Astrocyte (in vitro differentiated cells and primary cell): ENCODE data around the gene FRZB. TPM values are rescaled to one million over a fixed set of nuclear protein-coding genes. Genes with fewer than 3 reads are reported as not detected.

ENCODE experiments used
- DNase-seq: peaks from one replicate; pipeline ENCODE4 v3.0.0-alpha.2; 2010; ENCODE audit warnings: low read depth
- FAIRE-seq: peaks from 2 replicates; lab custom pipeline; 2011; peaks lifted over from hg19 to GRCh38; lab: Jason Lieb, UNC
- H2AFZ ChIP-seq: 2 replicates; pipeline ENCODE4 v1.6.0; 2012; ENCODE audit warnings: low read depth, low read length, inconsistent platforms
- H3K27ac ChIP-seq: 2 replicates; pipeline ENCODE4 v1.5.1; 2011; ENCODE audit warnings: low read depth, low read length, inconsistent platforms
- H3K27me3 ChIP-seq: 2 replicates; pipeline ENCODE4 v1.6.0; 2011; ENCODE audit warnings: low read length, inconsistent platforms; ENCODE audit not compliant: insufficient read depth
- H3K36me3 ChIP-seq: 2 replicates; pipeline ENCODE4 v1.5.1; 2011; ENCODE audit warnings: low read length, inconsistent platforms; ENCODE audit not compliant: insufficient read depth
- H3K4me1 ChIP-seq: 2 replicates; pipeline ENCODE4 v1.5.1; 2011; ENCODE audit warnings: low read length, inconsistent platforms; ENCODE audit not compliant: insufficient read depth
- H3K4me2 ChIP-seq: 2 replicates; pipeline ENCODE4 v1.6.0; 2012; ENCODE audit warnings: low read length, inconsistent platforms
- H3K4me3 ChIP-seq: 2 replicates; pipeline ENCODE4 v1.5.1; 2011; ENCODE audit warnings: low read depth, mild to moderate bottlenecking, low read length, inconsistent platforms; ENCODE audit not compliant: insufficient read depth
- H3K79me2 ChIP-seq: 2 replicates; pipeline ENCODE4 v1.6.0; 2012; ENCODE audit warnings: mild to moderate bottlenecking, low read length, inconsistent platforms; ENCODE audit not compliant: insufficient read depth
- H3K9ac ChIP-seq: 2 replicates; pipeline ENCODE4 v1.6.0; 2012; ENCODE audit warnings: mild to moderate bottlenecking, low read length, inconsistent platforms
- H3K9me3 ChIP-seq: 2 replicates; pipeline ENCODE4 v1.5.1; 2012; ENCODE audit warnings: low read depth, mild to moderate bottlenecking, low read length, inconsistent platforms; ENCODE audit not compliant: insufficient read depth
- H4K20me1 ChIP-seq: 2 replicates; pipeline ENCODE4 v1.6.0; 2012; ENCODE audit warnings: low read length, inconsistent platforms; ENCODE audit not compliant: insufficient read depth
- H3K27ac Mint-ChIP-seq: one replicate; pipeline ENCODE4 v1.8.0; 2021; ENCODE audit warnings: mild to moderate bottlenecking, mixed read lengths; ENCODE audit not compliant: unreplicated experiment
- H3K27me3 Mint-ChIP-seq: one replicate; pipeline ENCODE4 v1.8.0; 2021; ENCODE audit warnings: low read depth, mixed read lengths; ENCODE audit not compliant: unreplicated experiment
- H3K36me3 Mint-ChIP-seq: one replicate; pipeline ENCODE4 v1.8.0; 2021; ENCODE audit warnings: low read depth, mixed read lengths; ENCODE audit not compliant: unreplicated experiment
- H3K4me1 Mint-ChIP-seq: one replicate; pipeline ENCODE4 v1.8.0; 2021; ENCODE audit warnings: low read depth, mixed read lengths; ENCODE audit not compliant: unreplicated experiment
- H3K4me3 Mint-ChIP-seq: one replicate; pipeline ENCODE4 v1.8.0; 2021; ENCODE audit warnings: mild to moderate bottlenecking, moderate library complexity, mixed read lengths; ENCODE audit not compliant: unreplicated experiment
- H3K9me3 Mint-ChIP-seq: one replicate; pipeline ENCODE4 v1.8.0; 2021; ENCODE audit warnings: mild to moderate bottlenecking, mixed read lengths; ENCODE audit not compliant: unreplicated experiment
- CTCF ChIP-seq: IDR thresholded peaks from 2 replicates; pipeline ENCODE4 v1.5.1; 2011; ENCODE audit warnings: low read depth, mild to moderate bottlenecking, inconsistent platforms, low read length, moderate library complexity; ENCODE audit not compliant: insufficient read depth
- EZH2 ChIP-seq: IDR thresholded peaks from 2 replicates; pipeline ENCODE4 v1.6.1; 2012; ENCODE audit warnings: mild to moderate bottlenecking, low read length, inconsistent platforms; ENCODE audit not compliant: insufficient read depth
- total RNA-seq: library from RNA; stranded (reverse); gene quantifications from 2 replicates; pipeline ENCODE4 v1.2.1, GENCODE V29; 2021

FRZB gene
- total RNA-seq, 1 donor from 2014 or later, result 0.77 TPM

GRCh38 chr2:182816866-182817265, 49.6 kb downstream of the FRZB start:
- H3K4me3 Mint-ChIP-seq, result no peak overlapping the region
- Histone ChIP-seq H3K79me2 (no peaks in the 10 kb centered on the region), H3K27ac (no peak overlapping the region), H3K4me3 (no peak overlapping the region), H3K9ac (no peak overlapping the region), H4K20me1 (no peaks in the 10 kb centered on the region), H2AFZ (no peak overlapping the region), H3K4me2 (no peak overlapping the region), H3K4me1 (no peaks in the 10 kb centered on the region), H3K27me3 (no peaks in the 10 kb centered on the region), H3K36me3 (no peaks in the 10 kb centered on the region), H3K9me3 (no peaks in the 10 kb centered on the region)
- no peak for TF ChIP-seq EZH2
- TF ChIP-seq CTCF, result no peak
- H3K27ac Mint-ChIP-seq, result peak overlapping the region; percentile 92
- DNase-seq (peak; percentile 10), FAIRE-seq (no peak)
- H3K9me3 Mint-ChIP-seq, result peaks cover 2% of the 10 kb centered on the region
- peaks cover 2% of the 10 kb centered on the region for H3K27me3 Mint-ChIP-seq
- H3K36me3 Mint-ChIP-seq, result no peaks in the 10 kb centered on the region
- H3K4me1 Mint-ChIP-seq, result peaks cover 20% of the 10 kb centered on the region

- TF ChIP-seq CTCF, result no peak
- TF ChIP-seq EZH2, result no peak
- Histone ChIP-seq H3K27ac (no peak overlapping the region), H4K20me1 (no peaks in the 10 kb centered on the region), H3K4me1 (no peaks in the 10 kb centered on the region), H3K4me3 (no peak overlapping the region), H3K79me2 (no peaks in the 10 kb centered on the region), H3K9me3 (no peaks in the 10 kb centered on the region), H3K36me3 (no peaks in the 10 kb centered on the region), H3K27me3 (no peaks in the 10 kb centered on the region), H3K4me2 (no peak overlapping the region), H3K9ac (no peak overlapping the region), H2AFZ (no peak overlapping the region)
- DNase-seq (no peak), FAIRE-seq (no peak)
- H3K4me1 Mint-ChIP-seq, result peaks cover 20% of the 10 kb centered on the region
- no peaks in the 10 kb centered on the region for H3K36me3 Mint-ChIP-seq
- H3K27me3 Mint-ChIP-seq, result peaks cover 2% of the 10 kb centered on the region
- no peaks in the 10 kb centered on the region for H3K9me3 Mint-ChIP-seq
- no peak overlapping the region for H3K27ac Mint-ChIP-seq
- H3K4me3 Mint-ChIP-seq, result no peak overlapping the region
Measured at GRCh38 chr2:182814804-182815203, 51.6 kb downstream of the FRZB start.

- Histone ChIP-seq H3K27ac (no peak overlapping the region), H3K4me2 (no peak overlapping the region), H3K9me3 (no peaks in the 10 kb centered on the region), H3K4me1 (no peaks in the 10 kb centered on the region), H2AFZ (no peak overlapping the region), H3K27me3 (no peaks in the 10 kb centered on the region), H3K36me3 (no peaks in the 10 kb centered on the region), H4K20me1 (no peaks in the 10 kb centered on the region), H3K4me3 (no peak overlapping the region), H3K79me2 (no peaks in the 10 kb centered on the region), H3K9ac (no peak overlapping the region)
- TF ChIP-seq EZH2 (no peak), CTCF (no peak)
- DNase-seq (no peak), FAIRE-seq (no peak)
- Mint-ChIP-seq H3K9me3 (no peaks in the 10 kb centered on the region), H3K27me3 (peaks cover 2% of the 10 kb centered on the region), H3K36me3 (no peaks in the 10 kb centered on the region), H3K4me1 (peaks cover 20% of the 10 kb centered on the region), H3K4me3 (no peak overlapping the region), H3K27ac (no peak overlapping the region)
Measured at GRCh38 chr2:182814380-182814779, 52.1 kb downstream of the FRZB start.
